DND-41 (cell line): ENCODE measurements around the gene XYLT1.

ENCODE experiments used
- EZH2 ChIP-seq: IDR thresholded peaks from 3 replicates; pipeline ENCODE4 v1.6.1; 2012; ENCODE audit warnings: borderline replicate concordance, low read depth, mild to moderate bottlenecking, moderate library complexity, low read length, inconsistent platforms; ENCODE audit not compliant: severe bottlenecking
- TF ChIP-seq, protein P1 (sequence below): IDR thresholded peaks from 2 replicates; pipeline ENCODE4 v1.5.1; 2012; ENCODE audit warnings: borderline replicate concordance, low read length, moderate library complexity, mild to moderate bottlenecking; ENCODE audit not compliant: poor library complexity, severe bottlenecking; ENCODE audit errors: extremely low read depth

DNA sequence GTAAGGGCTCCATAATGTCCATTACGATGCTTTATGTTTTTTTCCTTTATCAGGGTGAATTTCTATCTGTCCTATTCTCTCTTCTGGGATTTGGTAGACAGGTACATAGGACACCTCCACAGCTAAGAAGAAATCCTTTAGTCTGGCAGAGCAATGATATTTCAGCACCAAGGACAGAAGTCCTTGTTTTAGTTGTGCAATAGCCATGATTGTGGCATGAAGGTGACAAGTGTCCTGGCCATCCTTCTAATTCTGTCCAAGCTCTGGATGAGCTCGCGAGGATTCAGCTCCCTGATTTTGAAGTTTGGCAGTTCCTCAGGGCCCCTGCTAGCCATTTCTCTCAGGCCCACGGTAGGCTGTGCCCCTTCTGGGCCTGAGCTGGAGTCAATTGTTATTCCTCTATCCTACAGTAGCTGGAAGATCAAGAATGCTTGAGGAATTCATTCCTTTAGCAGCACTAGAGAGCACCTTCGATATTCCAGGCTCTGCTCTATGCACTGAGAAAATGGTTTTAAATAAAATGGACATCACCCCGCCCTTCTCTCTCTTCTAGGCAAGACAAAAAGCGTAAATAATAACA lies 320.8 kb downstream of the XYLT1 start:
- TF ChIP-seq, protein P1, sequence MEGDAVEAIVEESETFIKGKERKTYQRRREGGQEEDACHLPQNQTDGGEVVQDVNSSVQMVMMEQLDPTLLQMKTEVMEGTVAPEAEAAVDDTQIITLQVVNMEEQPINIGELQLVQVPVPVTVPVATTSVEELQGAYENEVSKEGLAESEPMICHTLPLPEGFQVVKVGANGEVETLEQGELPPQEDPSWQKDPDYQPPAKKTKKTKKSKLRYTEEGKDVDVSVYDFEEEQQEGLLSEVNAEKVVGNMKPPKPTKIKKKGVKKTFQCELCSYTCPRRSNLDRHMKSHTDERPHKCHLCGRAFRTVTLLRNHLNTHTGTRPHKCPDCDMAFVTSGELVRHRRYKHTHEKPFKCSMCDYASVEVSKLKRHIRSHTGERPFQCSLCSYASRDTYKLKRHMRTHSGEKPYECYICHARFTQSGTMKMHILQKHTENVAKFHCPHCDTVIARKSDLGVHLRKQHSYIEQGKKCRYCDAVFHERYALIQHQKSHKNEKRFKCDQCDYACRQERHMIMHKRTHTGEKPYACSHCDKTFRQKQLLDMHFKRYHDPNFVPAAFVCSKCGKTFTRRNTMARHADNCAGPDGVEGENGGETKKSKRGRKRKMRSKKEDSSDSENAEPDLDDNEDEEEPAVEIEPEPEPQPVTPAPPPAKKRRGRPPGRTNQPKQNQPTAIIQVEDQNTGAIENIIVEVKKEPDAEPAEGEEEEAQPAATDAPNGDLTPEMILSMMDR: no peak
- TF ChIP-seq EZH2: no peak
